ENCODE measurements around the gene PCARE.

DNA sequence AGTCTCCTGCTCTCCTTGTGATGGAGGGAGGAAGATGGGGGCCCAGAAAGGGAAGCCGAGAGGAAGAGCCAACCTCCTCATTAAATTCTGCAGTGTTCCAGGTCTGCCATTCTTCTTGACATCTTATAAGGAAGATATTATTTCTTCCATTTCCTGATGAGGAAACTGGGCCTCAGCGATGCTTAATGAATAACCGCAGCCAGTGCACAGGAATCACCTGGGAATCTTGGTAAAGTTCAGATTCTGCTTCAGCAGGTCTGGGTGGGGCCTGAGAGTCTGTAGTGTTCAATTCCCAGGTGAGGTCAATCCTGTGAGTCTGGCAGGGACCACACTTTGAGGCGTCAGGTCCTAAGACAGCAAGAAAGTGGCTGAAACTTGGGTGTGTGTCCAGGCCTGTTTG lies 17.3 kb downstream of the PCARE start:
- no peak for TF ChIP-seq POLR2A (IDR thresholded peaks at IDR 0.05)
- no peak for TF ChIP-seq CTCF (IDR thresholded peaks at IDR 0.05)
- TF ChIP-seq POLR2AphosphoS5 (IDR thresholded peaks at IDR 0.05), result no peak

All from prostate gland (tissue), 2 donors.